IMR-90 (cell line): ENCODE results near the gene PAK6. TPM values are rescaled to one million over a fixed set of nuclear protein-coding genes. Genes with fewer than 3 reads are reported as not detected.

Source experiments
- ATAC-seq: fragments of 200-7000 bp; cut with Tn5 transposase; 2 replicates; pipeline ENCODE4 v1.9.1; 2020; ENCODE audit warnings: low read depth, mild to moderate bottlenecking, moderate library complexity
- BruUV-seq: library from RNA; stranded (reverse); fragments of 400-500 nt; replicated peaks from 2 replicates; lab custom pipeline; 2021; lab: Mats Ljungman, UMichigan
- CTCF ChIA-PET: fragments of 300-600 bp; formaldehyde crosslinking; extraction: SDS; loops from one replicate; lab custom pipeline; 2021; ENCODE audit warnings: antibody characterized with exemption; lab: Yijun Ruan, JAX
- POLR2A ChIA-PET: fragments of 300-600 bp; sonication (Branson Sonifier 250); formaldehyde crosslinking; loops from one replicate; lab custom pipeline; 2022; ENCODE audit warnings: antibody characterized with exemption; ENCODE audit not compliant: unreplicated experiment; lab: Charles Lee
- DNase-seq: peaks from one replicate; pipeline ENCODE4 v3.0.0; 2013
- H2AFZ ChIP-seq: replicated peaks from 2 replicates; pipeline ENCODE3; 2013; ENCODE audit warnings: low read length, mild to moderate bottlenecking; ENCODE audit not compliant: poor library complexity
- H2AK5ac ChIP-seq: 2 replicates; pipeline ENCODE4 v1.6.1; 2013; ENCODE audit warnings: low read depth, low read length, inconsistent platforms
- H2AK9ac ChIP-seq: replicated peaks from 2 replicates; pipeline ENCODE3; 2013; ENCODE audit warnings: mild to moderate bottlenecking, low read depth, low read length, moderate library complexity; ENCODE audit not compliant: poor library complexity
- H2BK120ac ChIP-seq: 2 replicates; pipeline ENCODE4 v1.6.1; 2013; ENCODE audit warnings: low read depth, low read length, inconsistent platforms
- H2BK15ac ChIP-seq: 3 replicates; pipeline ENCODE4 v1.6.1; 2013; ENCODE audit warnings: low read depth, low read length, inconsistent platforms
- H2BK20ac ChIP-seq: 2 replicates; pipeline ENCODE4 v1.6.1; 2013; ENCODE audit warnings: low read depth, mild to moderate bottlenecking, inconsistent platforms, low read length, moderate library complexity
- H2BK5ac ChIP-seq: 2 replicates; pipeline ENCODE4 v1.6.1; 2013; ENCODE audit warnings: mild to moderate bottlenecking, low read depth, low read length, inconsistent platforms; ENCODE audit not compliant: poor library complexity, severe bottlenecking
- H3K14ac ChIP-seq: replicated peaks from 2 replicates; pipeline ENCODE4 v1.6.1; 2013; ENCODE audit warnings: low read depth, low read length, inconsistent platforms
- H3K18ac ChIP-seq: 2 replicates; pipeline ENCODE4 v1.6.1; 2013; ENCODE audit warnings: low read depth, low read length, control low read depth
- H3K23ac ChIP-seq: 2 replicates; pipeline ENCODE4 v1.6.1; 2013; ENCODE audit warnings: low read depth, low read length, inconsistent platforms
- H3K27ac ChIP-seq: 2 replicates; pipeline ENCODE4 v1.5.1; 2013; ENCODE audit warnings: mild to moderate bottlenecking, control low read depth, low read length; ENCODE audit not compliant: insufficient read depth
- H3K27me3 ChIP-seq: 2 replicates; pipeline ENCODE4 v1.6.1; 2013; ENCODE audit warnings: low read length; ENCODE audit not compliant: control insufficient read depth, insufficient read depth
- H3K36me3 ChIP-seq: 2 replicates; pipeline ENCODE4 v1.6.1; 2013; ENCODE audit warnings: low read length, mixed read lengths; ENCODE audit not compliant: control insufficient read depth, insufficient read depth
- H3K4ac ChIP-seq: 2 replicates; pipeline ENCODE4 v1.6.1; 2013; ENCODE audit warnings: low read depth, low read length, inconsistent platforms
- H3K4me1 ChIP-seq: 2 replicates; pipeline ENCODE4 v1.6.1; 2013; ENCODE audit warnings: low read length, mixed read lengths; ENCODE audit not compliant: control insufficient read depth, insufficient read depth
- H3K4me2 ChIP-seq: 2 replicates; pipeline ENCODE4 v1.6.1; 2013; ENCODE audit warnings: low read depth, mild to moderate bottlenecking, control low read depth, low read length, moderate library complexity
- H3K4me3 ChIP-seq: 2 replicates; pipeline ENCODE4 v1.5.1; 2013; ENCODE audit warnings: low read depth, mild to moderate bottlenecking, control low read depth, low read length, moderate library complexity; ENCODE audit not compliant: insufficient read depth
- H3K56ac ChIP-seq: 2 replicates; pipeline ENCODE4 v1.6.1; 2013; ENCODE audit warnings: low read length, inconsistent platforms; ENCODE audit not compliant: insufficient read depth; ENCODE audit errors: extremely low read depth
- H3K79me1 ChIP-seq, 2 experiments: 2 replicates each; pipeline ENCODE4 v1.6.1; 2013; ENCODE audit warnings: low read length in 2 of 2, inconsistent platforms in 1 of 2, low read depth in 1 of 2
- H3K9ac ChIP-seq: 2 replicates; pipeline ENCODE4 v1.6.1; 2013; ENCODE audit warnings: low read depth, low read length, control low read depth
- H3K9me1 ChIP-seq: 2 replicates; pipeline ENCODE4 v1.6.1; 2013; ENCODE audit warnings: low read length, inconsistent platforms; ENCODE audit not compliant: insufficient read depth
- H3K9me3 ChIP-seq: 2 replicates; pipeline ENCODE4 v1.6.1; 2013; ENCODE audit warnings: low read length; ENCODE audit not compliant: control insufficient read depth, insufficient read depth
- H4K20me1 ChIP-seq: 2 replicates; pipeline ENCODE4 v1.6.1; 2013; ENCODE audit warnings: low read length, inconsistent platforms; ENCODE audit not compliant: insufficient read depth
- H4K5ac ChIP-seq: 2 replicates; pipeline ENCODE4 v1.6.1; 2013; ENCODE audit warnings: mild to moderate bottlenecking, low read depth, low read length, control low read depth
- H4K8ac ChIP-seq, 2 experiments: 2 replicates each; pipeline ENCODE4 v1.6.1; 2013; ENCODE audit warnings: low read depth in 2 of 2, low read length in 2 of 2, control low read depth in 1 of 2, inconsistent platforms in 1 of 2
- H4K91ac ChIP-seq: 2 replicates; pipeline ENCODE4 v1.6.1; 2013; ENCODE audit warnings: low read depth, low read length, inconsistent platforms; ENCODE audit not compliant: insufficient read depth
- BHLHE40 ChIP-seq: fragments of 150-350 bp; IDR thresholded peaks from 2 replicates; pipeline ENCODE4 v1.6.1; 2016; ENCODE audit warnings: mild to moderate bottlenecking, low read depth, low read length
- CEBPB ChIP-seq: IDR thresholded peaks from 2 replicates; pipeline ENCODE4 v1.6.1; 2012; ENCODE audit warnings: low read depth, low read length, improper control_type of control experiment
- CHD1 ChIP-seq: IDR thresholded peaks from 2 replicates; pipeline ENCODE4 v1.6.1; 2012; ENCODE audit warnings: low read depth, low read length, improper control_type of control experiment
- ELK1 ChIP-seq: fragments of 150-350 bp; IDR thresholded peaks from 2 replicates; pipeline ENCODE4 v1.6.1; 2016; ENCODE audit warnings: low read depth, mild to moderate bottlenecking, low read length, moderate library complexity, borderline replicate concordance
- FOS ChIP-seq: fragments of 150-350 bp; IDR thresholded peaks from 2 replicates; pipeline ENCODE4 v1.6.1; 2016; ENCODE audit warnings: low read depth, low read length
- MAFK ChIP-seq: IDR thresholded peaks from 2 replicates; pipeline ENCODE4 v1.6.1; 2012; ENCODE audit warnings: low read depth, low read length, improper control_type of control experiment
- MAZ ChIP-seq: IDR thresholded peaks from 2 replicates; pipeline ENCODE4 v1.6.1; 2012; ENCODE audit warnings: low read depth, mild to moderate bottlenecking, low read length, improper control_type of control experiment, moderate library complexity, borderline replicate concordance
- MXI1 ChIP-seq: IDR thresholded peaks from 2 replicates; pipeline ENCODE4 v1.6.1; 2012; ENCODE audit warnings: low read depth, mild to moderate bottlenecking, low read length, moderate library complexity, borderline replicate concordance
- NFE2L2 ChIP-seq: fragments of 150-350 bp; IDR thresholded peaks from 2 replicates; pipeline ENCODE4 v1.6.1; 2016; ENCODE audit warnings: low read depth, mild to moderate bottlenecking, low read length
- POLR2A ChIP-seq: IDR thresholded peaks from 2 replicates; pipeline ENCODE4 v1.6.1; 2012; ENCODE audit warnings: mild to moderate bottlenecking, low read depth, low read length
- RAD21 ChIP-seq: IDR thresholded peaks from 2 replicates; pipeline ENCODE4 v1.6.1; 2012; ENCODE audit warnings: low read length, improper control_type of control experiment
- RCOR1 ChIP-seq: IDR thresholded peaks from 2 replicates; pipeline ENCODE4 v1.6.1; 2012; ENCODE audit warnings: mild to moderate bottlenecking, low read length, improper control_type of control experiment; ENCODE audit not compliant: insufficient replicate concordance
- RFX5 ChIP-seq: IDR thresholded peaks from 2 replicates; pipeline ENCODE4 v1.8.0; 2012; ENCODE audit warnings: low read depth, mild to moderate bottlenecking, low read length, moderate library complexity
- USF2 ChIP-seq: fragments of 150-350 bp; IDR thresholded peaks from 2 replicates; pipeline ENCODE4 v1.6.1; 2017; ENCODE audit warnings: mild to moderate bottlenecking, antibody characterized with exemption, low read length, low read depth
- WGBS, 2 experiments: methylation state at CpG; one replicate each; pipeline versions ENCODE4 v1.1.5 to v1.1.7; 2013; ENCODE audit warnings: missing lambda C conversion rate in 2 of 2; ENCODE audit not compliant: insufficient read length in 1 of 2; ENCODE audit errors: extremely low coverage in 2 of 2; 5-methylcytosine and 5-hydroxymethylcytosine counted together
- dilution Hi-C: fragments of 300-500 bp; cut with HindIII; formaldehyde crosslinking; loops from one replicate; pipeline ENCODE4 v1.14.3; 2018; ENCODE audit warnings: low sequenced_read_pairs; ENCODE audit not compliant: unreplicated experiment
- in situ Hi-C: fragments of 300-500 bp; cut with MboI; formaldehyde crosslinking; loops from 3 replicates; pipeline ENCODE4 v1.14.3; 2019; ENCODE audit warnings: low sequenced_read_pairs, inconsistent platforms, mixed read lengths
- intact Hi-C: fragments of 100-400 bp; cut with micrococcal nuclease; formaldehyde crosslinking; loops from 2 replicates; pipeline ENCODE4 v1.10.0; 2022
- polyA plus RNA-seq, 3 experiments: library from polyadenylated mRNA; depleted of rRNA; stranded (reverse); fragments of >200 nt; gene quantifications; 2 replicates each; pipeline ENCODE4 v1.2.3, GENCODE V29; 2012; ENCODE audit warnings: low replicate concordance in 1 of 3
- total RNA-seq: library from RNA; depleted of rRNA; stranded (reverse); fragments of >200 nt; gene quantifications from 2 replicates; pipeline ENCODE4 v1.2.3, GENCODE V29; 2012

PAK6 gene
- total and polyA plus RNA-seq, 2 of the 4 experiments (the other 2 are of a cell fraction): 0.21 TPM; not detected in 1

DNA sequence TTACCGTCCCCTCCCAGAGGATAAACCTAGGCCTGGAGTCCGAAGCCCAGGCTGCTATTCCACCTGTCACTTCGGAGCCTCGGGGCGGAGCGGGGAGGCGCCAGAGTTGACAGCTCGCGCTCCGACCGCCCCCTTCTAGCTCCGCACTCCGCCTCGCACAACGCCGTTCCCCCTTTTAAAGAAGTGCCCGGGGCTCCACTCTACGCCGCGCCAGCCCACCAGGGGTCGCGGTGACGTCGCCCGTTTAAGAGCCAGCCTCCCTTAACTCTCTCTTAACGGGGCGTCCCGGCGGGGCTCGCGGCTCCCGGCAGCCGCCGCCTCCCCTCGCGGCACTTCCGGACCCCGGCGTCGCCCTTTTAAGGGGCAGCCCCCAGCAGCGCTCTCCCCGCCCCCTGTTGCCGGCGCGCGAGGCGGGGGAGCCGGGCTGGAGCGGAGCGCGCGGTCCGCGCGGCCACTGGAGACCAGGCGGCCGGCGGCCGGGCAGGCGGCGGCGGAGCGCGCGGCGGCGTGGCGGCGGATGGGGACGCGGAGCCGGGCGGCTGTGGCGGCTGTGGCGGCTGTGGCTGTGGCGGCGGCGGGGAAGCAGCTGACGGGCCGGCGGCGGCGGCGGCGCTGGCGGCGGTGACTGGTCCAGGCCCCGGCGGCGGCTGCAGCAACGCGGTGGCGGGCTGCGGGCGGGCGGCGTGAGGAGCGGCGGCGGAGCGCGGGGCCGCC, 84.5 kb downstream of the PAK6 start, which contains the start of gene INAFM2:
Gene INAFM2, plus strand, starts transcription at position 454 of the 714 bp plus-strand sequence. CDS start 364 bp downstream, outside the sequence.
- no TSS peak for BruUV-seq
- intact Hi-C loops: loop anchor here (1.0 to 5.0 kb wide), 2 partner anchors 84 to 99 kb away; partner anchors contain the start of gene IVD
- TF ChIP-seq CEBPB: no peak
- peak; percentile 65 for TF ChIP-seq POLR2A
- no peak for TF ChIP-seq RFX5
- peak; percentile 92 for TF ChIP-seq MAZ
- no peak for TF ChIP-seq USF2
- no peak for TF ChIP-seq BHLHE40
- TF ChIP-seq MAFK: no peak
- no peak for TF ChIP-seq NFE2L2
- peak; percentile 41; the same call in 1 of the 2 replicates for TF ChIP-seq MXI1
- TF ChIP-seq RCOR1: no peak
- TF ChIP-seq ELK1: no peak
- peak; percentile 51 for TF ChIP-seq RAD21
- TF ChIP-seq CHD1: no peak
- TF ChIP-seq FOS: no peak

More for the DNA sequence above, 84.5 kb downstream of the PAK6 start, which contains the start of gene INAFM2:
- Histone ChIP-seq H2BK20ac (no peak within 1 kb of the TSS), H2BK120ac (no peak within 1 kb of the TSS), H3K27me3 (peaks cover 2% of the 10 kb centered on the region), H3K9me3 (no peaks in the 10 kb centered on the region), H3K4me2 (peak within 1 kb of the TSS; percentile 97), H3K36me3 (no peaks in the 10 kb centered on the region), H3K4ac (peak within 1 kb of the TSS; percentile 43; the same call in 1 of the 2 replicates), H4K8ac (peak within 1 kb of the TSS in 1 of 2 experiments; percentile 74; a peak in 1 of 4 replicates), H4K91ac (peak within 1 kb of the TSS; percentile 23; the same call in 1 of the 2 replicates), H3K27ac (peak within 1 kb of the TSS; percentile 74; the same call in 1 of the 2 replicates), H2BK5ac (peak within 1 kb of the TSS; percentile 70), H3K56ac (no peak within 1 kb of the TSS), H2AK5ac (peak within 1 kb of the TSS; percentile 0; the same call in 1 of the 2 replicates), H3K4me3 (peak within 1 kb of the TSS; percentile 89), H2AFZ (peak within 1 kb of the TSS; percentile 75), H3K9me1 (peaks cover 6% of the 10 kb centered on the region), H3K4me1 (peaks cover 24% of the 10 kb centered on the region), H2AK9ac (peak within 1 kb of the TSS; percentile 57), H3K23ac (0 out of 2 replicates have a peak within 1 kb of the TSS, but pooled peaks have one; percentile 49), H2BK15ac (no peak within 1 kb of the TSS), H3K79me1 (peaks cover 26 to 34% of the 10 kb centered on the region in 2 experiments), H3K9ac (peak within 1 kb of the TSS; percentile 82), H3K14ac (no peak within 1 kb of the TSS), H4K5ac (no peak within 1 kb of the TSS), H4K20me1 (0 out of 2 replicates have a peak, but pooled peaks cover 12% of the 10 kb centered on the region), H3K18ac (no peak within 1 kb of the TSS)
- peak; percentile 85 for ATAC-seq
- peak; percentile 92 for DNase-seq
- ChIA-PET CTCF (interaction anchor here (0.7 to 3.6 kb wide), 7 partner anchors 9 to 44 kb away, joined by 3 to 18 read pairs (median 4); no protein-coding TSS in a partner anchor), POLR2A (interaction anchor here (0.6 to 0.7 kb wide), 3 partner anchors 14 to 83 kb away, joined by 3 read pairs; partner anchors contain the start of gene KNSTRN)
- in situ Hi-C loops (loop anchor here (5.0 kb wide), 1 partner anchor 99 kb away; no protein-coding TSS in a partner anchor), dilution Hi-C loops (no loop called here)
- WGBS, 2 experiments: 0% methylated on average over 24 of the region's 103 CpGs; no CpG with 5 or more reads in 1 of the 2 experiments
